Transverse colon (tissue), 4 donors: ENCODE results near the gene CIZ1. TPM values are rescaled to one million over a fixed set of nuclear protein-coding genes. Genes with fewer than 3 reads are reported as not detected.

ENCODE experiments used
- DNase-seq: peaks from one replicate; pipeline ENCODE4 v3.0.0-alpha.2; 2019
- H3K27ac ChIP-seq, 4 donors: fragments of 200-600 bp; sonication (generic); 2 replicates each; pipeline ENCODE4 v1.5.1; 2016 to 2018; ENCODE audit warnings: inconsistent platforms in 4 of 4
- H3K27me3 ChIP-seq: fragments of 200-600 bp; sonication (generic); 2 replicates; pipeline ENCODE4 v1.5.1; 2017; ENCODE audit warnings: inconsistent platforms
- H3K36me3 ChIP-seq, 4 donors: fragments of 200-600 bp; sonication (generic); 2 replicates each; pipeline ENCODE4 v1.5.1; 2017 to 2019; ENCODE audit warnings: inconsistent platforms in 4 of 4
- H3K4me1 ChIP-seq, 4 donors: fragments of 200-600 bp; sonication (generic); 2 replicates each; pipeline ENCODE4 v1.5.1; 2017 to 2020; ENCODE audit warnings: inconsistent platforms in 4 of 4
- H3K4me3 ChIP-seq, 4 donors: fragments of 200-600 bp; sonication (generic); 1 replicate in 1 of 4; 2 replicates in 3 of 4; pipeline versions ENCODE4 v1.5.1 to v1.6.1; 2017 to 2019; ENCODE audit warnings: inconsistent platforms in 4 of 4
- H3K9me3 ChIP-seq, 2 donors: fragments of 200-600 bp; sonication (generic); 2 replicates each; pipeline ENCODE4 v1.5.1; 2017 to 2019; ENCODE audit warnings: inconsistent platforms in 2 of 2
- CTCF ChIP-seq, 5 experiments: fragments of 200-600 bp in 3 of 5; fragments of 450-650 bp in 2 of 5; sonication (generic) in 3 of 5; IDR thresholded peaks; 1 replicate in 2 of 5; 2 replicates in 3 of 5; pipeline ENCODE4 v1.5.1; 2016 to 2017; ENCODE audit warnings: antibody characterized with exemption in 5 of 5, inconsistent platforms in 3 of 5, mild to moderate bottlenecking in 2 of 5, moderate library complexity in 1 of 5
- EP300 ChIP-seq: sonication (generic); formaldehyde crosslinking; IDR thresholded peaks from one replicate; pipeline ENCODE4 v1.6.1; 2017; ENCODE audit warnings: antibody characterized with exemption, low read depth
- POLR2A ChIP-seq: fragments of 450-650 bp; IDR thresholded peaks from one replicate; pipeline ENCODE4 v1.6.1; 2016; ENCODE audit warnings: antibody characterized with exemption, mild to moderate bottlenecking, moderate library complexity
- POLR2AphosphoS5 ChIP-seq, 3 donors: sonication (generic); formaldehyde crosslinking; IDR thresholded peaks; one replicate each; pipeline ENCODE4 v1.6.1; 2016; ENCODE audit warnings: antibody characterized with exemption in 3 of 3
- WGBS, 2 donors: methylation state at CpG; one replicate each; pipeline ENCODE4 v1.1.5; 2018; ENCODE audit warnings: low coverage in 1 of 2; 5-methylcytosine and 5-hydroxymethylcytosine counted together
- in situ Hi-C, 4 donors: fragments of 200-750 bp; cut with MboI; loops; one replicate each; pipeline versions ENCODE4 v1.15.0 to v1.15.1; 2017; ENCODE audit warnings: low sequenced_read_pairs in 3 of 4, low pct_ligation_motif_present in 1 of 4, low pct_unique_long_range_greater_than_20kb in 1 of 4
- intact Hi-C: fragments of 100-400 bp; cut with DNase I; formaldehyde crosslinking; loops from one replicate; pipeline ENCODE4 v1.15.1; 2023; ENCODE audit warnings: low total_unique reads
- total RNA-seq, 4 donors: library from RNA; depleted of rRNA; stranded (reverse); fragments of >200 nt; gene quantifications; one replicate each; pipeline ENCODE4 v1.1.0, GENCODE V29; 2016

The CIZ1 gene
- total RNA-seq, 4 donors from 2014 or later: 59.9 to 211 (median 73.0) TPM

- TF ChIP-seq EP300: no peak
- no peak for TF ChIP-seq POLR2AphosphoS5 (IDR thresholded peaks at IDR 0.05)
- TF ChIP-seq POLR2A: no peak
- WGBS, 2 donors: 96% methylated on average over 8 of the region's 8 CpGs; no CpG with 5 or more reads in 1 of the 2 donors
- H3K4me1 ChIP-seq: no peaks in the 10 kb centered on the region
- in situ Hi-C loops (no loop called here), intact Hi-C loops (no loop called here)
- H3K36me3 ChIP-seq: peaks cover 3 to 46% (median 28%) of the 10 kb centered on the region in 4 donors
- no peak overlapping the region for H3K27ac ChIP-seq
- H3K27me3 ChIP-seq: no peaks in the 10 kb centered on the region
- H3K4me3 ChIP-seq: no peak overlapping the region
- DNase-seq: no peak
- no peaks in the 10 kb centered on the region for H3K9me3 ChIP-seq
Measured at GRCh38 chr9:128180001-128180400, 11.4 kb downstream of the CIZ1 start.

- H3K36me3 ChIP-seq: peaks cover 3 to 44% (median 25%) of the 10 kb centered on the region in 4 donors
- H3K27me3 ChIP-seq: no peaks in the 10 kb centered on the region
- TF ChIP-seq POLR2AphosphoS5 (IDR thresholded peaks at IDR 0.05): no peak
- TF ChIP-seq POLR2A: no peak
- no peak for TF ChIP-seq CTCF (IDR thresholded peaks at IDR 0.05)
- TF ChIP-seq EP300: no peak
- no peak overlapping the region for H3K4me3 ChIP-seq
- 100% methylated on average over 8 of the region's 11 CpGs; no CpG with 5 or more reads in 1 of the 2 donors for WGBS, 2 donors
- intact Hi-C loops (no loop called here), in situ Hi-C loops (no loop called here)
- H3K27ac ChIP-seq: no peak overlapping the region
- no peaks in the 10 kb centered on the region for H3K9me3 ChIP-seq
- DNase-seq: no peak
- no peaks in the 10 kb centered on the region for H3K4me1 ChIP-seq
Measured at GRCh38 chr9:128178806-128179431, 12.5 kb downstream of the CIZ1 start.

- no peak for DNase-seq
- Histone ChIP-seq H3K36me3 (peaks cover 0 to 42% (median 20%) of the 10 kb centered on the region in 4 donors), H3K27ac (peak overlapping the region; percentile 18 to 48 (median 20)), H3K9me3 (no peaks in the 10 kb centered on the region), H3K27me3 (no peaks in the 10 kb centered on the region), H3K4me3 (no peak overlapping the region), H3K4me1 (no peaks in the 10 kb centered on the region)
- TF ChIP-seq CTCF (IDR thresholded peaks at IDR 0.05): no peak
- no peak for TF ChIP-seq POLR2A
- TF ChIP-seq EP300: no peak
- TF ChIP-seq POLR2AphosphoS5 (IDR thresholded peaks at IDR 0.05): no peak
- in situ Hi-C loops: no loop called here
- WGBS, 2 donors: 89% methylated on average over 2 of the region's 2 CpGs; no CpG with 5 or more reads in 1 of the 2 donors
- intact Hi-C loops: no loop called here
Measured at GRCh38 chr9:128175726-128176125, 15.6 kb downstream of the CIZ1 start.

GRCh38 chr9:128175102-128175563, 16.2 kb downstream of the CIZ1 start:
- in situ Hi-C loops: no loop called here
- H3K4me1 ChIP-seq: no peaks in the 10 kb centered on the region
- no peak for DNase-seq

More at GRCh38 chr9:128175102-128175563, 16.2 kb downstream of the CIZ1 start:
- Histone ChIP-seq H3K4me3 (no peak overlapping the region), H3K36me3 (peaks cover 0 to 43% (median 18%) of the 10 kb centered on the region in 4 donors), H3K27me3 (no peaks in the 10 kb centered on the region), H3K9me3 (no peaks in the 10 kb centered on the region), H3K27ac (peak overlapping the region; percentile 18 to 48 (median 20))
- TF ChIP-seq POLR2AphosphoS5 (IDR thresholded peaks at IDR 0.05) (no peak), CTCF (IDR thresholded peaks at IDR 0.05) (no peak), POLR2A (no peak), EP300 (no peak)
- intact Hi-C loops: no loop called here
- WGBS, 2 donors: 64 to 65% methylated on average over 6 to 8 of the region's 8 CpGs
